Spinal cord (tissue), 10 donors: ENCODE data around the gene ATXN3L. TPM values are rescaled to one million over a fixed set of nuclear protein-coding genes. Genes with fewer than 3 reads are reported as not detected.

Experiments used
- DNase-seq, 6 donors: peaks; one replicate each; pipeline versions ENCODE4 v3.0.0 to v3.0.0-alpha.2; 2013 to 2015; ENCODE audit warnings: low spot score in 6 of 6, low read depth in 4 of 6
- H3K27ac ChIP-seq: one replicate; pipeline ENCODE4 v1.5.1; 2013; ENCODE audit warnings: low read depth, low read length, control low read depth
- H3K27me3 ChIP-seq: one replicate; pipeline ENCODE4 v1.6.1; 2013; ENCODE audit warnings: low read length; ENCODE audit not compliant: control insufficient read depth, insufficient read depth
- H3K36me3 ChIP-seq: one replicate; pipeline ENCODE4 v1.6.1; 2013; ENCODE audit warnings: low read length; ENCODE audit not compliant: control insufficient read depth, insufficient read depth
- H3K4me1 ChIP-seq: one replicate; pipeline ENCODE4 v1.6.1; 2013; ENCODE audit warnings: low read length; ENCODE audit not compliant: control insufficient read depth, insufficient read depth
- H3K4me3 ChIP-seq: one replicate; pipeline ENCODE4 v1.5.1; 2013; ENCODE audit warnings: low read depth, low read length, control low read depth
- H3K9me3 ChIP-seq: one replicate; pipeline ENCODE4 v1.6.1; 2013; ENCODE audit warnings: low read length; ENCODE audit not compliant: control insufficient read depth, insufficient read depth
- WGBS: methylation state at CpG from one replicate; pipeline ENCODE4 v1.1.5; 2013; ENCODE audit warnings: missing lambda C conversion rate; ENCODE audit not compliant: insufficient coverage; 5-methylcytosine and 5-hydroxymethylcytosine counted together
- polyA plus RNA-seq, 2 donors: library from polyadenylated mRNA; unstranded; fragments of 120-200 nt; gene quantifications; one replicate each; pipeline ENCODE4 v1.2.1, GENCODE V29; 2013; ENCODE audit not compliant: insufficient read length in 2 of 2
- total RNA-seq, 2 donors: library from RNA; depleted of rRNA in 1 of 2; stranded (reverse); fragments of 120-200 nt in 1 of 2; fragments of >200 nt in 1 of 2; gene quantifications; one replicate each; pipeline versions ENCODE4 v1.2.3 to v1.2.4, GENCODE V29; 2013 to 2014
- donor health status: healthy.

The ATXN3L gene
- total and polyA plus RNA-seq, 4 donors = not detected

- Histone ChIP-seq H3K4me3 (no peak overlapping the region), H3K9me3 (no peaks in the 10 kb centered on the region), H3K4me1 (no peaks in the 10 kb centered on the region), H3K27ac (no peak overlapping the region), H3K36me3 (no peaks in the 10 kb centered on the region), H3K27me3 (peaks cover 17% of the 10 kb centered on the region)
- WGBS = 78% methylated on average over 2 of the region's 9 CpGs
- DNase-seq = no peak
Observed at GRCh38 chrX:13279279-13280018, 40.4 kb downstream of the ATXN3L start.

- H3K27me3 ChIP-seq = peaks cover 17% of the 10 kb centered on the region
- no peak overlapping the region for H3K4me3 ChIP-seq
- no peak overlapping the region for H3K27ac ChIP-seq
- no peak for DNase-seq
- H3K4me1 ChIP-seq = no peaks in the 10 kb centered on the region
- no peaks in the 10 kb centered on the region for H3K36me3 ChIP-seq
- WGBS = no CpG with 5 or more reads among the region's 3 CpGs
- H3K9me3 ChIP-seq = no peaks in the 10 kb centered on the region
Observed at GRCh38 chrX:13277539-13277938, 42.3 kb downstream of the ATXN3L start.

- Histone ChIP-seq H3K27me3 (peaks cover 13% of the 10 kb centered on the region), H3K36me3 (no peaks in the 10 kb centered on the region), H3K27ac (no peak overlapping the region), H3K4me3 (no peak overlapping the region), H3K9me3 (no peaks in the 10 kb centered on the region), H3K4me1 (no peaks in the 10 kb centered on the region)
- no peak for DNase-seq
- no CpG with 5 or more reads among the region's 1 CpG for WGBS
Observed at GRCh38 chrX:13276991-13277390, 42.9 kb downstream of the ATXN3L start.

GRCh38 chrX:13275031-13275430 lies 44.8 kb downstream of the ATXN3L start:
- H3K27ac ChIP-seq = no peak overlapping the region
- no peaks in the 10 kb centered on the region for H3K9me3 ChIP-seq
- H3K36me3 ChIP-seq = no peaks in the 10 kb centered on the region
- H3K4me1 ChIP-seq = no peaks in the 10 kb centered on the region
- H3K4me3 ChIP-seq = no peak overlapping the region
- DNase-seq = no peak
- peaks cover 8% of the 10 kb centered on the region for H3K27me3 ChIP-seq
- no CpG with 5 or more reads among the region's 1 CpG for WGBS

GRCh38 chrX:13272426-13272825 lies 47.4 kb downstream of the ATXN3L start:
- DNase-seq = no peak
- no peaks in the 10 kb centered on the region for H3K36me3 ChIP-seq
- no peak overlapping the region for H3K27ac ChIP-seq
- no peaks in the 10 kb centered on the region for H3K4me1 ChIP-seq
- peaks cover 6% of the 10 kb centered on the region for H3K27me3 ChIP-seq
- H3K4me3 ChIP-seq = no peak overlapping the region
- H3K9me3 ChIP-seq = no peaks in the 10 kb centered on the region
- WGBS = 50% methylated on average over 1 of the region's 3 CpGs

GRCh38 chrX:13271511-13271910 lies 48.3 kb downstream of the ATXN3L start:
- no peaks in the 10 kb centered on the region for H3K4me1 ChIP-seq
- DNase-seq = no peak
- no peak overlapping the region for H3K27ac ChIP-seq
- no peaks in the 10 kb centered on the region for H3K9me3 ChIP-seq
- WGBS = 65% methylated on average over 2 of the region's 3 CpGs
- H3K27me3 ChIP-seq = peaks cover 10% of the 10 kb centered on the region
- H3K36me3 ChIP-seq = no peaks in the 10 kb centered on the region
- H3K4me3 ChIP-seq = no peak overlapping the region

GRCh38 chrX:13270360-13270759 lies 49.5 kb downstream of the ATXN3L start:
- WGBS = no CpG with 5 or more reads among the region's 1 CpG
- H3K9me3 ChIP-seq = no peaks in the 10 kb centered on the region
- H3K27me3 ChIP-seq = peaks cover 10% of the 10 kb centered on the region

GRCh38 chrX:13268874-13269273 lies 51.0 kb downstream of the ATXN3L start:
- WGBS = no CpG with 5 or more reads among the region's 1 CpG
- Histone ChIP-seq H3K9me3 (no peaks in the 10 kb centered on the region), H3K27me3 (peaks cover 7% of the 10 kb centered on the region), H3K4me1 (no peaks in the 10 kb centered on the region), H3K27ac (no peak overlapping the region), H3K4me3 (no peak overlapping the region), H3K36me3 (no peaks in the 10 kb centered on the region)
- DNase-seq = no peak

More at GRCh38 chrX:13270360-13270759, 49.5 kb downstream of the ATXN3L start:
- no peaks in the 10 kb centered on the region for H3K4me1 ChIP-seq
- no peaks in the 10 kb centered on the region for H3K36me3 ChIP-seq
- H3K4me3 ChIP-seq = no peak overlapping the region
- DNase-seq = no peak
- no peak overlapping the region for H3K27ac ChIP-seq
